GM12801 (cell line): ENCODE results near the gene PARP3.

Experiments
- CTCF ChIP-seq: IDR thresholded peaks from one replicate; pipeline ENCODE4 v1.5.1; 2011; ENCODE audit warnings: control low read depth; ENCODE audit not compliant: insufficient read length; ENCODE audit errors: extremely low read depth

Gene PARP3

GRCh38 chr3:51957520-51958205 lies 15.5 kb downstream of the PARP3 start:
- no peak for TF ChIP-seq CTCF

GRCh38 chr3:51958603-51959521 lies 16.7 kb downstream of the PARP3 start:
- no peak for TF ChIP-seq CTCF

GRCh38 chr3:51959651-51960050 lies 17.5 kb downstream of the PARP3 start:
- no peak for TF ChIP-seq CTCF

- no peak for TF ChIP-seq CTCF
Observed at GRCh38 chr3:51960386-51960785, 18.2 kb downstream of the PARP3 start.

- TF ChIP-seq CTCF: no peak
Observed at GRCh38 chr3:51961011-51961410, 18.8 kb downstream of the PARP3 start.

- no peak for TF ChIP-seq CTCF
Observed at GRCh38 chr3:51961602-51962569, 19.7 kb downstream of the PARP3 start.

GRCh38 chr3:51962854-51963530 lies 20.8 kb downstream of the PARP3 start:
- TF ChIP-seq CTCF: no peak
